WTC11 (cell line): ENCODE results near the gene TBCEL.

Experiments
- CBFB ChIP-seq: sonication (generic); formaldehyde crosslinking; IDR thresholded peaks from 2 replicates; pipeline ENCODE4 v1.8.1; 2022; ENCODE audit warnings: mild to moderate bottlenecking, low read depth, missing genetic modification reagents
- CREB1 ChIP-seq: sonication (generic); formaldehyde crosslinking; IDR thresholded peaks from 2 replicates; pipeline ENCODE4 v1.8.0; 2023; ENCODE audit warnings: mild to moderate bottlenecking, missing genetic modification reagents
- ESRRA ChIP-seq: sonication (generic); formaldehyde crosslinking; IDR thresholded peaks from 2 replicates; pipeline ENCODE4 v1.8.1; 2022; ENCODE audit warnings: mild to moderate bottlenecking, missing genetic modification reagents, borderline replicate concordance
- NFYB ChIP-seq: sonication (generic); formaldehyde crosslinking; conservative IDR thresholded peaks from 2 replicates; pipeline ENCODE4 v1.8.0; 2022; ENCODE audit warnings: low read depth, missing genetic modification reagents
- NR2C2 ChIP-seq: sonication (generic); formaldehyde crosslinking; IDR thresholded peaks from 2 replicates; pipeline ENCODE4 v1.8.0; 2022; ENCODE audit warnings: mild to moderate bottlenecking, missing genetic modification reagents
- RORB ChIP-seq: fragments of 250-450 bp; sonication (Bioruptor Pico); IDR thresholded peaks from 2 replicates; pipeline ENCODE4 v1.9.0; 2021; ENCODE audit warnings: mild to moderate bottlenecking
- SP1 ChIP-seq: sonication (generic); formaldehyde crosslinking; conservative IDR thresholded peaks from 2 replicates; pipeline ENCODE4 v1.8.1; 2022; ENCODE audit warnings: missing genetic modification reagents
- ZNF219 ChIP-seq: sonication (generic); formaldehyde crosslinking; IDR thresholded peaks from 2 replicates; pipeline ENCODE4 v1.8.0; 2023; ENCODE audit warnings: missing genetic modification reagents, mild to moderate bottlenecking, borderline replicate concordance
- TF ChIP-seq, protein P1 (sequence below): fragments of 200-600 bp; IDR thresholded peaks from 2 replicates; pipeline ENCODE4 v1.8.0; 2022; ENCODE audit warnings: antibody characterized with exemption
- TF ChIP-seq, protein P2 (sequence below): sonication (generic); formaldehyde crosslinking; IDR thresholded peaks from 2 replicates; pipeline ENCODE4 v1.8.1; 2022; ENCODE audit warnings: low read depth, missing genetic modification reagents, borderline replicate concordance
- TF ChIP-seq, protein P3 (sequence below): sonication (generic); formaldehyde crosslinking; conservative IDR thresholded peaks from 2 replicates; pipeline ENCODE4 v1.8.1; 2022; ENCODE audit warnings: mild to moderate bottlenecking, missing genetic modification reagents
- TF ChIP-seq, protein P4 (sequence below): sonication (generic); formaldehyde crosslinking; IDR thresholded peaks from 2 replicates; pipeline ENCODE4 v1.8.1; 2022; ENCODE audit warnings: mild to moderate bottlenecking, moderate library complexity, missing genetic modification reagents
- TF ChIP-seq, protein P5 (sequence below): sonication (generic); formaldehyde crosslinking; IDR thresholded peaks from 2 replicates; pipeline ENCODE4 v1.8.1; 2023; ENCODE audit warnings: mild to moderate bottlenecking, missing genetic modification reagents

DNA sequence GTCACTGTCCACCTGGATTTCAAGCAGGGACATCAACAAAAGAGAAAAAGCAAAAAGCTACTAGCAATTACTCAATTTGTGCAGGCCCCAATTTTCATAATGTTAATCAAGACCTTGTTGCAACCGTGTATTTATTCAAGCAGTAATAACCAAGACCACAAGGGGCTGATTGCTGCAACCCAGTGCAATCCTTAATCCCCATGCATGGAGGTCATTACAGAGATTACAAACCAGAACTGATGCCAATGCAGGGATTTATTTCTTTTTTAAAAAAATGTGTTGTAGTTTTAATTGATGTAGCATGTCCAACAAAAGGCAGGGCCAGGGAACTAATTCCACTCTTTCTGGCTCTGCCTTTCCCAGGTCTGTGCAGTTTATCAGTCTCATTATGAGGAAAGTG is 95.5 kb downstream of the TBCEL start:
- TF ChIP-seq NR2C2 (CRISPR knock-in tag) (no peak), SP1 (CRISPR knock-in tag) (no peak), ESRRA (CRISPR knock-in tag) (no peak), CREB1 (CRISPR knock-in tag) (no peak), NFYB (CRISPR knock-in tag) (no peak), RORB (CRISPR knock-in tag) (no peak), CBFB (CRISPR knock-in tag) (no peak), ZNF219 (no peak)
- TF ChIP-seq, protein P1, sequence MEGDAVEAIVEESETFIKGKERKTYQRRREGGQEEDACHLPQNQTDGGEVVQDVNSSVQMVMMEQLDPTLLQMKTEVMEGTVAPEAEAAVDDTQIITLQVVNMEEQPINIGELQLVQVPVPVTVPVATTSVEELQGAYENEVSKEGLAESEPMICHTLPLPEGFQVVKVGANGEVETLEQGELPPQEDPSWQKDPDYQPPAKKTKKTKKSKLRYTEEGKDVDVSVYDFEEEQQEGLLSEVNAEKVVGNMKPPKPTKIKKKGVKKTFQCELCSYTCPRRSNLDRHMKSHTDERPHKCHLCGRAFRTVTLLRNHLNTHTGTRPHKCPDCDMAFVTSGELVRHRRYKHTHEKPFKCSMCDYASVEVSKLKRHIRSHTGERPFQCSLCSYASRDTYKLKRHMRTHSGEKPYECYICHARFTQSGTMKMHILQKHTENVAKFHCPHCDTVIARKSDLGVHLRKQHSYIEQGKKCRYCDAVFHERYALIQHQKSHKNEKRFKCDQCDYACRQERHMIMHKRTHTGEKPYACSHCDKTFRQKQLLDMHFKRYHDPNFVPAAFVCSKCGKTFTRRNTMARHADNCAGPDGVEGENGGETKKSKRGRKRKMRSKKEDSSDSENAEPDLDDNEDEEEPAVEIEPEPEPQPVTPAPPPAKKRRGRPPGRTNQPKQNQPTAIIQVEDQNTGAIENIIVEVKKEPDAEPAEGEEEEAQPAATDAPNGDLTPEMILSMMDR = no peak
- TF ChIP-seq, protein P2, sequence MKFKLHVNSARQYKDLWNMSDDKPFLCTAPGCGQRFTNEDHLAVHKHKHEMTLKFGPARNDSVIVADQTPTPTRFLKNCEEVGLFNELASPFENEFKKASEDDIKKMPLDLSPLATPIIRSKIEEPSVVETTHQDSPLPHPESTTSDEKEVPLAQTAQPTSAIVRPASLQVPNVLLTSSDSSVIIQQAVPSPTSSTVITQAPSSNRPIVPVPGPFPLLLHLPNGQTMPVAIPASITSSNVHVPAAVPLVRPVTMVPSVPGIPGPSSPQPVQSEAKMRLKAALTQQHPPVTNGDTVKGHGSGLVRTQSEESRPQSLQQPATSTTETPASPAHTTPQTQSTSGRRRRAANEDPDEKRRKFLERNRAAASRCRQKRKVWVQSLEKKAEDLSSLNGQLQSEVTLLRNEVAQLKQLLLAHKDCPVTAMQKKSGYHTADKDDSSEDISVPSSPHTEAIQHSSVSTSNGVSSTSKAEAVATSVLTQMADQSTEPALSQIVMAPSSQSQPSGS (CRISPR knock-in tag) = no peak
- TF ChIP-seq, protein P3, sequence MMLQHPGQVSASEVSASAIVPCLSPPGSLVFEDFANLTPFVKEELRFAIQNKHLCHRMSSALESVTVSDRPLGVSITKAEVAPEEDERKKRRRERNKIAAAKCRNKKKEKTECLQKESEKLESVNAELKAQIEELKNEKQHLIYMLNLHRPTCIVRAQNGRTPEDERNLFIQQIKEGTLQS (CRISPR knock-in tag) = no peak
- TF ChIP-seq, protein P4, sequence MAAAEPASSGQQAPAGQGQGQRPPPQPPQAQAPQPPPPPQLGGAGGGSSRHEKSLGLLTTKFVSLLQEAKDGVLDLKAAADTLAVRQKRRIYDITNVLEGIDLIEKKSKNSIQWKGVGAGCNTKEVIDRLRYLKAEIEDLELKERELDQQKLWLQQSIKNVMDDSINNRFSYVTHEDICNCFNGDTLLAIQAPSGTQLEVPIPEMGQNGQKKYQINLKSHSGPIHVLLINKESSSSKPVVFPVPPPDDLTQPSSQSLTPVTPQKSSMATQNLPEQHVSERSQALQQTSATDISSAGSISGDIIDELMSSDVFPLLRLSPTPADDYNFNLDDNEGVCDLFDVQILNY (CRISPR knock-in tag) = no peak
- TF ChIP-seq, protein P5, sequence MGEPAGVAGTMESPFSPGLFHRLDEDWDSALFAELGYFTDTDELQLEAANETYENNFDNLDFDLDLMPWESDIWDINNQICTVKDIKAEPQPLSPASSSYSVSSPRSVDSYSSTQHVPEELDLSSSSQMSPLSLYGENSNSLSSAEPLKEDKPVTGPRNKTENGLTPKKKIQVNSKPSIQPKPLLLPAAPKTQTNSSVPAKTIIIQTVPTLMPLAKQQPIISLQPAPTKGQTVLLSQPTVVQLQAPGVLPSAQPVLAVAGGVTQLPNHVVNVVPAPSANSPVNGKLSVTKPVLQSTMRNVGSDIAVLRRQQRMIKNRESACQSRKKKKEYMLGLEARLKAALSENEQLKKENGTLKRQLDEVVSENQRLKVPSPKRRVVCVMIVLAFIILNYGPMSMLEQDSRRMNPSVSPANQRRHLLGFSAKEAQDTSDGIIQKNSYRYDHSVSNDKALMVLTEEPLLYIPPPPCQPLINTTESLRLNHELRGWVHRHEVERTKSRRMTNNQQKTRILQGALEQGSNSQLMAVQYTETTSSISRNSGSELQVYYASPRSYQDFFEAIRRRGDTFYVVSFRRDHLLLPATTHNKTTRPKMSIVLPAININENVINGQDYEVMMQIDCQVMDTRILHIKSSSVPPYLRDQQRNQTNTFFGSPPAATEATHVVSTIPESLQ (CRISPR knock-in tag) = no peak
